HEK293 (cell line): ENCODE results near the gene DDX20.

ENCODE experiments used
- CTCF ChIA-PET: fragments of 350-600 bp; formaldehyde crosslinking; extraction: SDS; loops from one replicate; lab custom pipeline; 2021; ENCODE audit warnings: antibody characterized with exemption; lab: Yijun Ruan, JAX
- POLR2A ChIA-PET: fragments of 300-600 bp; formaldehyde crosslinking; extraction: SDS; loops from one replicate; lab custom pipeline; 2020; ENCODE audit warnings: antibody characterized with exemption, inconsistent platforms; lab: Yijun Ruan, JAX
- H3K27ac ChIP-seq: fragments of 200-500 bp; sonication (Bioruptor generic); 2 replicates; pipeline ENCODE4 v1.5.1; 2014; ENCODE audit warnings: low read depth, low read length, control low read depth, inconsistent platforms; ENCODE audit errors: extremely low read depth
- H3K36me3 ChIP-seq, 2 experiments: fragments of 200-500 bp in 1 of 2; sonication (Bioruptor generic) in 1 of 2; 1 replicate in 1 of 2; 2 replicates in 1 of 2; pipeline ENCODE4 v1.5.1; 2014 to 2017; ENCODE audit warnings: inconsistent platforms in 2 of 2, low read length in 2 of 2; ENCODE audit not compliant: control insufficient read depth in 2 of 2, insufficient read depth in 1 of 2
- H3K4me1 ChIP-seq: fragments of 200-500 bp; sonication (Bioruptor generic); 2 replicates; pipeline ENCODE4 v1.5.1; 2014; ENCODE audit warnings: mild to moderate bottlenecking, low read length, inconsistent platforms; ENCODE audit not compliant: control insufficient read depth, insufficient read depth
- H3K4me3 ChIP-seq: 2 replicates; pipeline ENCODE4 v1.5.1; 2011; ENCODE audit warnings: low read depth, mild to moderate bottlenecking, control low read depth, low read length, moderate library complexity
- H3K9me3 ChIP-seq: fragments of 200-500 bp; sonication (Bioruptor generic); 2 replicates; pipeline ENCODE4 v1.5.1; 2014; ENCODE audit warnings: low read depth, low read length, inconsistent platforms; ENCODE audit not compliant: control insufficient read depth, insufficient read depth
- BCL6B ChIP-seq: fragments of 450-650 bp; formaldehyde crosslinking; IDR thresholded peaks from 2 replicates; pipeline ENCODE4 v1.5.1; 2017; ENCODE audit warnings: missing biosample characterization, missing genetic modification characterization
- GLI4 ChIP-seq: fragments of 450-650 bp; formaldehyde crosslinking; IDR thresholded peaks from 2 replicates; pipeline ENCODE4 v1.5.1; 2016; ENCODE audit warnings: missing biosample characterization, missing genetic modification characterization
- IKZF3 ChIP-seq: fragments of 450-650 bp; IDR thresholded peaks from 2 replicates; pipeline ENCODE4 v1.5.0; 2018; ENCODE audit warnings: missing biosample characterization, mild to moderate bottlenecking, missing genetic modification characterization, moderate library complexity
- PRDM1 ChIP-seq: fragments of 450-650 bp; formaldehyde crosslinking; IDR thresholded peaks from 2 replicates; pipeline ENCODE4; 2016; ENCODE audit warnings: missing biosample characterization, missing genetic modification characterization
- PRDM2 ChIP-seq: fragments of 450-650 bp; formaldehyde crosslinking; IDR thresholded peaks from 2 replicates; pipeline ENCODE4 v1.5.1; 2016; ENCODE audit warnings: missing biosample characterization, missing genetic modification characterization, borderline replicate concordance
- SP2 ChIP-seq: fragments of 450-650 bp; formaldehyde crosslinking; IDR thresholded peaks from 2 replicates; pipeline ENCODE4 v1.5.1; 2016; ENCODE audit warnings: missing biosample characterization, missing genetic modification characterization
- ZBTB1 ChIP-seq: fragments of 450-650 bp; formaldehyde crosslinking; IDR thresholded peaks from 2 replicates; pipeline ENCODE4 v1.5.1; 2016; ENCODE audit warnings: missing biosample characterization, missing genetic modification characterization
- ZBTB48 ChIP-seq: fragments of 450-650 bp; formaldehyde crosslinking; IDR thresholded peaks from 2 replicates; pipeline ENCODE4 v1.5.1; 2016; ENCODE audit warnings: missing biosample characterization, missing genetic modification characterization
- ZNF157 ChIP-seq: fragments of 450-650 bp; formaldehyde crosslinking; IDR thresholded peaks from 2 replicates; pipeline ENCODE4 v1.5.1; 2016; ENCODE audit warnings: missing biosample characterization, missing genetic modification characterization
- ZNF174 ChIP-seq: fragments of 450-650 bp; formaldehyde crosslinking; IDR thresholded peaks from 2 replicates; pipeline ENCODE4 v1.5.0; 2017; ENCODE audit warnings: missing biosample characterization, mild to moderate bottlenecking, missing genetic modification characterization
- ZNF18 ChIP-seq: fragments of 450-650 bp; formaldehyde crosslinking; IDR thresholded peaks from 2 replicates; pipeline ENCODE4 v1.5.1; 2016; ENCODE audit warnings: missing biosample characterization, missing genetic modification characterization
- ZNF324 ChIP-seq: fragments of 450-650 bp; formaldehyde crosslinking; IDR thresholded peaks from 2 replicates; pipeline ENCODE4 v1.5.1; 2016; ENCODE audit warnings: missing biosample characterization, missing genetic modification characterization
- ZNF404 ChIP-seq: fragments of 450-650 bp; formaldehyde crosslinking; IDR thresholded peaks from 2 replicates; pipeline ENCODE4 v1.5.1; 2017; ENCODE audit warnings: missing biosample characterization, missing genetic modification characterization
- ZNF544 ChIP-seq: fragments of 450-650 bp; formaldehyde crosslinking; IDR thresholded peaks from 2 replicates; pipeline ENCODE4 v1.5.0; 2017; ENCODE audit warnings: missing biosample characterization, missing genetic modification characterization
- ZNF549 ChIP-seq: fragments of 450-650 bp; IDR thresholded peaks from 2 replicates; pipeline ENCODE4 v1.5.1; 2018; ENCODE audit warnings: missing biosample characterization, missing genetic modification characterization, mild to moderate bottlenecking, inconsistent platforms, moderate library complexity
- ZNF558 ChIP-seq: fragments of 450-650 bp; formaldehyde crosslinking; IDR thresholded peaks from 2 replicates; pipeline ENCODE4 v1.5.1; 2016; ENCODE audit warnings: missing biosample characterization, missing genetic modification characterization
- ZNF571 ChIP-seq: fragments of 450-650 bp; formaldehyde crosslinking; IDR thresholded peaks from 2 replicates; pipeline ENCODE4 v1.5.0; 2017; ENCODE audit warnings: missing biosample characterization, missing genetic modification characterization
- ZNF623 ChIP-seq: fragments of 450-650 bp; formaldehyde crosslinking; IDR thresholded peaks from 2 replicates; pipeline ENCODE4 v1.5.1; 2016; ENCODE audit warnings: missing biosample characterization, missing genetic modification characterization
- ZNF626 ChIP-seq: fragments of 450-650 bp; sonication (Bioruptor Pico); formaldehyde crosslinking; IDR thresholded peaks from 2 replicates; pipeline ENCODE4 v1.5.1; 2018; ENCODE audit warnings: missing biosample characterization, missing genetic modification characterization, inconsistent platforms
- ZNF792 ChIP-seq: fragments of 450-650 bp; formaldehyde crosslinking; IDR thresholded peaks from 2 replicates; pipeline ENCODE4 v1.5.1; 2016; ENCODE audit warnings: missing biosample characterization, missing genetic modification characterization

DDX20 gene

GRCh38 chr1:111706921-111707320 is 48.8 kb upstream of the DDX20 start:
- POLR2A ChIA-PET, result no interaction called here
- no peak for TF ChIP-seq ZNF544 (tag by site-specific recombination)
- TF ChIP-seq GLI4 (tag by site-specific recombination), result no peak
- TF ChIP-seq IKZF3 (tag by site-specific recombination), result no peak
- TF ChIP-seq SP2 (tag by site-specific recombination), result no peak
- no peak for TF ChIP-seq BCL6B (tag by site-specific recombination)
- no peak for TF ChIP-seq ZNF18
- no peak for TF ChIP-seq ZBTB48 (tag by site-specific recombination)
- no peak for TF ChIP-seq ZNF549 (tag by site-specific recombination)
- TF ChIP-seq ZNF174 (tag by site-specific recombination), result no peak
- no peak for TF ChIP-seq ZNF792
- TF ChIP-seq ZBTB1, result no peak
- TF ChIP-seq ZNF558 (tag by site-specific recombination), result no peak
- no peak for TF ChIP-seq ZNF157 (tag by site-specific recombination)
- TF ChIP-seq ZNF404 (tag by site-specific recombination), result no peak
- no peak for TF ChIP-seq PRDM2 (tag by site-specific recombination)
- no peak for TF ChIP-seq ZNF571 (tag by site-specific recombination)
- TF ChIP-seq ZNF324 (tag by site-specific recombination), result no peak
- TF ChIP-seq ZNF626 (tag by site-specific recombination), result no peak
- no peak for TF ChIP-seq ZNF623 (tag by site-specific recombination)
- TF ChIP-seq PRDM1 (tag by site-specific recombination), result no peak
- CTCF ChIA-PET, result no interaction called here
- H3K4me3 ChIP-seq, result no peak overlapping the region
- H3K4me1 ChIP-seq, result no peaks in the 10 kb centered on the region
- no peaks in the 10 kb centered on the region for H3K9me3 ChIP-seq
- H3K27ac ChIP-seq, result no peak overlapping the region
- peaks cover 0 to 49% of the 10 kb centered on the region in 2 experiments; a peak in 1 of 3 replicates for H3K36me3 ChIP-seq
